ENCODE results near the gene UTP20. TPM values are rescaled to one million over a fixed set of nuclear protein-coding genes. Genes with fewer than 3 reads are reported as not detected.

The UTP20 gene
- polyA plus RNA-seq, 1 of the 3 experiments (the other 2 are of a cell fraction) = 5.7 TPM

DNA sequence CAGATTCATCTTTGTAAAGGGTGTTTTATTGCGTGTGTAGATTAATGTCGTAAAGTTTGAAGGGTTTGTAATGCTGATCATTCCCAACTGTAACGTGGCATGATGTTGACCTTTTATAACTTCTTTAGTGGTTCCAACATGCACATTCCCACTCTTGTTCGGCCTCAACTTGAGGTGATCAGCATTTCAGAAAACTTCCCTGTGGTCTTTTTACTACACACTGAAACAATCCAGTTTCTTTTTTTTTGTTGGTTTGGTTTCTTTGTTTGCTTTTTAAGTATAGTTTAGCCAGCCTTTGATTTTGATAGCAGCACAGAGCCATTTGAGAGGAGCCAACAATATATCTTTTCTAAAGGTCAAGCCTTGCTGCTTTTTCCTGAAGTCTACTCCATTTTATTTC lies 22.8 kb downstream of the UTP20 start:
- no peaks in the 10 kb centered on the region for H4K20me1 ChIP-seq (ENCODE audit: insufficient read depth)
- ChIA-PET POLR2A (no interaction called here), CTCF (no interaction called here)
- no peaks in the 10 kb centered on the region for H3K9me3 ChIP-seq
- no peak overlapping the region for H3K27ac ChIP-seq (ENCODE audit: low read depth in 2 of 2, low read length in 1 of 2)
- no peak overlapping the region for H3K4me2 ChIP-seq
- H3K9ac ChIP-seq = no peak overlapping the region
- 98% methylated on average over 4 of the region's 4 CpGs for WGBS (ENCODE audit: low lambda C conversion rate)
- no peaks in the 10 kb centered on the region for H3K4me1 ChIP-seq (ENCODE audit: control insufficient read depth in 1 of 2, insufficient read depth in 2 of 2, low read depth in 1 of 2, low read length in 1 of 2)
- H3F3A ChIP-seq (replicated peaks; ENCODE audit: insufficient read depth) = no peaks in the 10 kb centered on the region
- H3K4me3 ChIP-seq (ENCODE audit: low read depth in 2 of 2, low read length in 1 of 2) = no peak overlapping the region
- TF ChIP-seq POLR2AphosphoS5 (IDR thresholded peaks at IDR 0.05; ENCODE audit: low read depth, low read length) (no peak), NRF1 (IDR thresholded peaks at IDR 0.05; ENCODE audit: low read depth, low read length) (no peak), CHD2 (IDR thresholded peaks at IDR 0.05; ENCODE audit: low read length, partially characterized antibody) (no peak), EZH2phosphoT487 (IDR thresholded peaks at IDR 0.05; ENCODE audit: borderline replicate concordance, low read depth) (no peak), FOXM1 (IDR thresholded peaks at IDR 0.05; ENCODE audit: low read depth) (no peak), GABPA (IDR thresholded peaks at IDR 0.05; ENCODE audit: low read depth) (no peak), RFX5 (IDR thresholded peaks at IDR 0.05; ENCODE audit: low read length) (no peak), EP300 (IDR thresholded peaks at IDR 0.05; ENCODE audit: borderline replicate concordance in 1 of 2, low read depth in 1 of 2, low read length in 1 of 2) (no peak), TAF1 (IDR thresholded peaks at IDR 0.05; ENCODE audit: borderline replicate concordance, low read depth, low read length) (no peak), RCOR1 (IDR thresholded peaks at IDR 0.05; ENCODE audit: low read length) (no peak), YY1 (IDR thresholded peaks at IDR 0.05; ENCODE audit: low read depth) (no peak), ELF1 (IDR thresholded peaks at IDR 0.05) (no peak)
- TF ChIP-seq, protein P1, sequence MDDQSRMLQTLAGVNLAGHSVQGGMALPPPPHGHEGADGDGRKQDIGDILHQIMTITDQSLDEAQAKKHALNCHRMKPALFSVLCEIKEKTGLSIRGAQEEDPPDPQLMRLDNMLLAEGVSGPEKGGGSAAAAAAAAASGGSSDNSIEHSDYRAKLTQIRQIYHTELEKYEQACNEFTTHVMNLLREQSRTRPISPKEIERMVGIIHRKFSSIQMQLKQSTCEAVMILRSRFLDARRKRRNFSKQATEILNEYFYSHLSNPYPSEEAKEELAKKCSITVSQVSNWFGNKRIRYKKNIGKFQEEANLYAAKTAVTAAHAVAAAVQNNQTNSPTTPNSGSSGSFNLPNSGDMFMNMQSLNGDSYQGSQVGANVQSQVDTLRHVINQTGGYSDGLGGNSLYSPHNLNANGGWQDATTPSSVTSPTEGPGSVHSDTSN (IDR thresholded peaks at IDR 0.05) = no peak
- TF ChIP-seq, protein P2, sequence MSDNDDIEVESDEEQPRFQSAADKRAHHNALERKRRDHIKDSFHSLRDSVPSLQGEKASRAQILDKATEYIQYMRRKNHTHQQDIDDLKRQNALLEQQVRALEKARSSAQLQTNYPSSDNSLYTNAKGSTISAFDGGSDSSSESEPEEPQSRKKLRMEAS (IDR thresholded peaks at IDR 0.05; ENCODE audit: low read depth) = no peak
- TF ChIP-seq, protein P3, sequence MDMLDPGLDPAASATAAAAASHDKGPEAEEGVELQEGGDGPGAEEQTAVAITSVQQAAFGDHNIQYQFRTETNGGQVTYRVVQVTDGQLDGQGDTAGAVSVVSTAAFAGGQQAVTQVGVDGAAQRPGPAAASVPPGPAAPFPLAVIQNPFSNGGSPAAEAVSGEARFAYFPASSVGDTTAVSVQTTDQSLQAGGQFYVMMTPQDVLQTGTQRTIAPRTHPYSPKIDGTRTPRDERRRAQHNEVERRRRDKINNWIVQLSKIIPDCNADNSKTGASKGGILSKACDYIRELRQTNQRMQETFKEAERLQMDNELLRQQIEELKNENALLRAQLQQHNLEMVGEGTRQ (IDR thresholded peaks at IDR 0.05; ENCODE audit: borderline replicate concordance, low read depth, low read length) = no peak
- TF ChIP-seq, protein P4, sequence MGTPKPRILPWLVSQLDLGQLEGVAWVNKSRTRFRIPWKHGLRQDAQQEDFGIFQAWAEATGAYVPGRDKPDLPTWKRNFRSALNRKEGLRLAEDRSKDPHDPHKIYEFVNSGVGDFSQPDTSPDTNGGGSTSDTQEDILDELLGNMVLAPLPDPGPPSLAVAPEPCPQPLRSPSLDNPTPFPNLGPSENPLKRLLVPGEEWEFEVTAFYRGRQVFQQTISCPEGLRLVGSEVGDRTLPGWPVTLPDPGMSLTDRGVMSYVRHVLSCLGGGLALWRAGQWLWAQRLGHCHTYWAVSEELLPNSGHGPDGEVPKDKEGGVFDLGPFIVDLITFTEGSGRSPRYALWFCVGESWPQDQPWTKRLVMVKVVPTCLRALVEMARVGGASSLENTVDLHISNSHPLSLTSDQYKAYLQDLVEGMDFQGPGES (IDR thresholded peaks at IDR 0.05; ENCODE audit: low read depth, low read length) = no peak
- TF ChIP-seq, protein P5, sequence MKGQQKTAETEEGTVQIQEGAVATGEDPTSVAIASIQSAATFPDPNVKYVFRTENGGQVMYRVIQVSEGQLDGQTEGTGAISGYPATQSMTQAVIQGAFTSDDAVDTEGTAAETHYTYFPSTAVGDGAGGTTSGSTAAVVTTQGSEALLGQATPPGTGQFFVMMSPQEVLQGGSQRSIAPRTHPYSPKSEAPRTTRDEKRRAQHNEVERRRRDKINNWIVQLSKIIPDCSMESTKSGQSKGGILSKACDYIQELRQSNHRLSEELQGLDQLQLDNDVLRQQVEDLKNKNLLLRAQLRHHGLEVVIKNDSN (IDR thresholded peaks at IDR 0.05; ENCODE audit: borderline replicate concordance, low read depth) = no peak
- no peaks in the 10 kb centered on the region for H3K79me2 ChIP-seq (ENCODE audit: insufficient read depth)
- H3K27me3 ChIP-seq (ENCODE audit: insufficient read depth) = no peaks in the 10 kb centered on the region
- H3K36me3 ChIP-seq (replicated peaks in 1 of 2; ENCODE audit: control insufficient read depth in 1 of 2, insufficient read depth in 2 of 2, low read length in 1 of 2) = peaks cover 38 to 71% of the 10 kb centered on the region in 2 experiments
- H3K9me2 ChIP-seq = no peaks in the 10 kb centered on the region
- DNase-seq = no peak
- H2AFZ ChIP-seq (ENCODE audit: low read depth) = no peak overlapping the region

Data from SK-N-SH (cell line).